Stimulated activated naive CD4-positive, alpha-beta T cell (primary cell): ENCODE results near the gene TPSG1.
A peak's percentile ranks its signal among the peaks of the same experiment; 100 is the strongest.

Source experiments
- DNase-seq, 6 experiments: peaks; one replicate each; lab custom pipeline; 2025; lab: John Stamatoyannopoulos, UW

The TPSG1 gene

DNA sequence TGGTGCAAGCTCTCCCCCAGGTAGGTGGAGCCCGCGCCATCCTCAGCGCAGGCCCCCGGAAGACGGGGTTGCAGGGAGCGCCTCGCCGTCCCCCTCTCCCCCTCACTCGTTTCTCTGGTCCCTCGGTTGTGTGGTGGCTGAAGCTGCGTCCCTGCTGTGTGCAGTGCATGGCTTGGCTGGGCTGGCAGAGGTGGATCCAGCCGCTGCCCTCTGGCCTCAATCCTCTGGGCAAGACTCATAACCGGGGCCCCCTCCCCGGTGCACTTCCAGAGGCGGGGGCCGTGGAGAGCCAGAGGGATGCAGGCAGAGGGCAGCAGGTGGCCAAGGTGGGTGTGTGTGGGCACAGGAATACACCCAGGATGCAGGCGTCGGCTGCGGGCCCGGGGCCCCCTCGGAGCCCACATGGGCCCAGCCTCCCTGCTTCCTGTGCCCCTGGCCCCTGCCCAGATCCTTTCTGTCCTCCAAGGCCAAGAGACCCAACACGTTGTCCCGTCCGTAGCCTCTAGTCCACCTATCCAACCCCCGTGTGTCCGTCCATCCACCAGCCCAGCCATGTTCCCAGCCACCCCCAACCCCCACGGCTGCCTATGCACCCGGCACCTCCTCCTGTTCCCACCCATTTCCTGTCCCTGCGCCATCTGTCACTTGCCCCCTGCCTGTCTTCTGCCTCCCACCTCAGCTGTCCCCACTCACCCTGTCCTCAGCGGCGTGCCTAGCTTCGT lies 9.3 kb downstream of the TPSG1 start:
- DNase-seq, result no peak

DNA sequence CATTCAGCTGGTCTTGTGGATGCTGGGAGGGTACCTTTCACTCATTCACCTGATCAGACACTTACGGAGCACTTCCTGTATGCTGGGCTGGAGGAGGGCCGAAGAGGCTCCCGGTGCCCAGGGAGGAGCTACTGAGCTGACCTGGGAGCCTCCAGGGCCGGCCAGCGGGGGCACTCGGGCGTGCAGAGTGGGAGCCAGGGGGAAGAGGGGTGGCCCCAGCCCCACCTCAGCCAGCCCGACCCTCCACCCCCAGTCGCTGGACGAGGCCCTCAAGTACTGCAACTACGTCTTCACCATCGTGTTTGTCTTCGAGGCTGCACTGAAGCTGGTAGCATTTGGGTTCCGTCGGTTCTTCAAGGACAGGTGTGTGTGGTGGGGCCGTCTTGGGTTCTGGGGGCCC lies 10.3 kb downstream of the TPSG1 start:
- no peak for DNase-seq

DNA sequence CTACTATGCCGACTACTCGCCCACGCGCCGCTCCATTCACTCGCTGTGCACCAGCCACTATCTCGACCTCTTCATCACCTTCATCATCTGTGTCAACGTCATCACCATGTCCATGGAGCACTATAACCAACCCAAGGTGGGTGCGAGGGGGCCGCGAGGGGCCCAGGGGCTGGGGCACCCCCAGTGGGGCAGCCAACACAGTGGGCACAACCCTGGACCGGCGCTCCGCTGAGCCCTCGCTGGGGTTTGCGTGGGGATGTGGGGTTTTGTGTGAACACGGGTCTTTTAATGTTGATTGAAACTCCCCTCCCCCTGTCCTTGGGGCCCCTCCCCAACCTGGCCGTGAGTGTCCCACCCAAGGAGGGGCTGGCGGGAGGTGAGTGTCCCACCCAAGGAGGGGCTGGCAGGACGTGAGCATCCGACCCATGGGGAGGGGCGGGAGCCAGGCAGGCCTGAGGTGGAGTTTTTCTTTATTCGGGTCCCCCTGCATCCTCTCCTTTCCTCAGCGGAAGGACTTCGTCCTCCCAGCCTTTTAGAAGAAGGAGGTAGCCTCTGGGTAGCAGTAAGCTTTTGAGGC lies 11.2 kb downstream of the TPSG1 start:
- DNase-seq, result no peak

DNA sequence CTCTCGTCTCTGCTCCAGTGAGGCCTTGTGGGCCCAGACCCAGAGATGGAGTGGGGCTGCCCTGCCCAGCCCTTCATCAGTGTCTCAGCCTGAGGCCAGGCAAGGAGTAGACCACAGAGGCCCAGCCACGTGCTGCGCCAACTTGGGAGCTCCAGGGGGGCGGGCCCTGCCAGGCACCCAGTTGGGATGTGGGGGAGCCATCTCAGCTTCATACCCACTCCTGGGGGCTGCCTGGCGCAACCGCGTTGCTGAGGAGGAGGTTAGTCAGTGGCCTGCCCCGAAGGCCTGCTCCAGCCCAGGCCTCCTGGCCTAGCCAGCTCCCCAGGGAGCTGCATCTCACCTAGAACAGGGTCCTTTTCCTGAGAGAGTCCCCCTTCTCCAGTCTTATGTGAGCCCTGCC lies 11.8 kb downstream of the TPSG1 start:
- DNase-seq, result no peak

DNA sequence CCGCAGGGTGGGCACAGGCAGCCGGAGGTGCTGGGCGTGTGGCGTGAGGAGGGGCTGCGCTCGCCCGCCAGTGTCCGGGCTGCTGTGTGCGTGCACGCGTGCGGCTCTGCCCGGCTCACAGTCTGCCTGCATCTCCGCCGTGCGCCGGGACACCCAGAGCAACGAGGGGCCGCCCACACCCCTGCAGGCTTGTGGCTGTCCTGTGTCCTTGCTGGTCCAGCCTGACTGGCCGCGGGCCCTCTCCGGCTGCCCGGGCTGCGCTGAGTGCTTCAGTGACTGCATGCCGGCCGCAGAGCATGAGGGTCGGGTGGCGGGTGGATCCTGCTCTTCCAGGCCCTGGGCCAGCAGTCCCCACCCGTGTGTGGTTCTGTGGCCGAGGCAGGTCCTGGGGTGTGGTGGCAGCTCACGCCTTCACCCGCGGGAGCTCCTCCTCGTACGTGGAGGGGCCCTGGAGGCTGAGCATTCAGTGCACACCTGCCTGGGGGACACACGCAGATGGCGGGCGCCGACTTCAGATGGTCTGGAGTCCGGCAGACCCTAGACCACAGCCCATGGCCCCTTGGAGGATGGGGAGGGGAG lies 12.4 kb downstream of the TPSG1 start:
- no peak for DNase-seq

DNA sequence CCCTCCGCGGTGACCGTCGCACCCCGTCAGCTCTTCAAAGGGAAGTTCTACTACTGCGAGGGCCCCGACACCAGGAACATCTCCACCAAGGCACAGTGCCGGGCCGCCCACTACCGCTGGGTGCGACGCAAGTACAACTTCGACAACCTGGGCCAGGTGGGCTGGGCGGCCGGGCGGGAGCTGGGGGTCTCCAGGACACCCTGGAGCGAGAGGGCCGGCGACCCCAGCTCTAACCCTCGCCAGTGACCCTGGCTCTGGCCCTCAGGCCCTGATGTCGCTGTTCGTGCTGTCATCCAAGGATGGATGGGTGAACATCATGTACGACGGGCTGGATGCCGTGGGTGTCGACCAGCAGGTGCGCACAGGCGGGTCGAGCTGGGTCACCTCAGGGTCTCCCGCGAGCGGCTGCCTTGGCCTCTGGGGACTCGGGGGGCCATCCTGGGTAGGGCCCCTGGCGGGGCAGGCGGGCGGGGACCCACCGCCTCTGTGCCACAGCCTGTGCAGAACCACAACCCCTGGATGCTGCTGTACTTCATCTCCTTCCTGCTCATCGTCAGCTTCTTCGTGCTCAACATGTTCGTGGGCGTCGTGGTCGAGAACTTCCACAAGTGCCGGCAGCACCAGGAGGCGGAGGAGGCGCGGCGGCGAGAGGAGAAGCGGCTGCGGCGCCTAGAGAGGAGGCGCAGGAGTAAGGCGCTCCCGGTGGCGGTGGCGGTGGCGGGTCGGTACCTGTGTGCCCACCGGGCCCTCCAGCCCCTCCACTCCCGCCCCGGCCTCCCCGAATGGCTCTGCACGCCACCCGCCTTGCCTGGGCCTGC lies 13.4 kb downstream of the TPSG1 start:
- no peak for DNase-seq

DNA sequence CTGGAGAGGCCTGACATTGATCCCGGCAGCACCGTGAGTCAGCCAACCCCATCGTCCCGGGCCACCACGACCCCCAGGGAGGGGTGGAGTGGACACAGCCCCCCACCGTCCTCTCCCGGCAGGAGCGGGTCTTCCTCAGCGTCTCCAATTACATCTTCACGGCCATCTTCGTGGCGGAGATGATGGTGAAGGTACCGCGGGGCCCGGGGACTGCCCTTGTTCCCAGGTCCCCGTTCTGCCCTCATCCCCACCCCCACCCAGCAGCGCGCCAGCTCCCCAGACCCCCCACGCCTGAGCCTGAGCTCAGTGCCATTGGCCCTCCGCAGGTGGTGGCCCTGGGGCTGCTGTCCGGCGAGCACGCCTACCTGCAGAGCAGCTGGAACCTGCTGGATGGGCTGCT lies 14.6 kb downstream of the TPSG1 start:
- DNase-seq, result no peak

DNA sequence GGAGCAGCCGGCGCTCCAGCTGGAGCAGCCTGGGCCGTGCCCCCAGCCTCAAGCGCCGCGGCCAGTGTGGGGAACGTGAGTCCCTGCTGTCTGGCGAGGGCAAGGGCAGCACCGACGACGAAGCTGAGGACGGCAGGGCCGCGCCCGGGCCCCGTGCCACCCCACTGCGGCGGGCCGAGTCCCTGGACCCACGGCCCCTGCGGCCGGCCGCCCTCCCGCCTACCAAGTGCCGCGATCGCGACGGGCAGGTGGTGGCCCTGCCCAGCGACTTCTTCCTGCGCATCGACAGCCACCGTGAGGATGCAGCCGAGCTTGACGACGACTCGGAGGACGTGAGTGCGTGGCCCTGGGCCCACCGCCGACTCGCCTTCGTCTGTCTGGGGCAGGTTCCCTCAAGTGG lies 16.0 kb downstream of the TPSG1 start:
- no peak for DNase-seq

DNA sequence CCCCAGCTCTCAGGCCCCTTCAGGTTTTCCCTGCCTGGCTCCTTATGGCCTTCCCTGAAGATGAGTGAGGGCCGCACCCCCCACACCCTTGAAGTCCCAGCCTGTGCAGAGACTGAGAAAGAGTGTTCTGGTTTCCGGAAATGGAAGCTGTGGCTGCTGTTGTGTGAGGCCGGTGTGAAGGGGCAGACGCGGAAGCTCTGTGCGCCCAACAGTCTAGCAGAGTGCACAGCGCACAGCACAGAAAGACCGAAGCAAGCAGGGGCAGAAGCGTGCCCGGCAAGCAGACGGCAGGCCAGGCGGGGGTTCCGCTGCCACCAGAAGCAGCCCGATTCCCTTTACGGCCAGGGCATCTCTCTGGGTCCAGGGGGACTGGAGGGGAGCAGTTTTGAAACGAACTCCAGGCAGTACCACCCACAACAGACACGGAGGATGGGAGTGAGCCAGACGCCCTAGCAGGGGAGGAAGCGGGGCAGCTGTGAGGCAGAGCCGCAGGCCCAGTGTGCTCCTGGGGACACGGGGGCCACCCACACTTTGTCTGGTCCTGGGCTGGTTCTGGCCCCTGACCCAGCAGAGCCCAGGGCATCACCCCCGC lies 16.7 kb downstream of the TPSG1 start:
- no peak for DNase-seq

DNA sequence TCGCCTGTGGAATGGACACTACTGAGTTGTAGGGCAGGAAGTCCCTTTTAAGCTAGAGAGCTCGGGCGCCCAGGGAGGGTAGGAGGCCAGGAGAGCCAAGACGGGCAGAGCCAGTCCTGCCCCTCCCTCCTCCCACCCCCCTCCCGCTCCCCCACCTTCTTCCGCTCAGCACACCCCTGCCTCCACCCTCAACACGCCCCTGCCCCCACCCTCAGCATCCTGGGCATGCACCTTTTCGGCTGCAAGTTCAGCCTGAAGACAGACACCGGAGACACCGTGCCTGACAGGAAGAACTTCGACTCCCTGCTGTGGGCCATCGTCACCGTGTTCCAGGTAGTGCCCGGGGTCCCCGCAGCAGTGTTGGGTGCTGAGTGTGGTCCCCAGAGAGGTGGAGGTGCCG lies 18.3 kb downstream of the TPSG1 start:
- DNase-seq, result peak in 3 of 6 experiments; percentile 8 to 18 (median 14)

DNA sequence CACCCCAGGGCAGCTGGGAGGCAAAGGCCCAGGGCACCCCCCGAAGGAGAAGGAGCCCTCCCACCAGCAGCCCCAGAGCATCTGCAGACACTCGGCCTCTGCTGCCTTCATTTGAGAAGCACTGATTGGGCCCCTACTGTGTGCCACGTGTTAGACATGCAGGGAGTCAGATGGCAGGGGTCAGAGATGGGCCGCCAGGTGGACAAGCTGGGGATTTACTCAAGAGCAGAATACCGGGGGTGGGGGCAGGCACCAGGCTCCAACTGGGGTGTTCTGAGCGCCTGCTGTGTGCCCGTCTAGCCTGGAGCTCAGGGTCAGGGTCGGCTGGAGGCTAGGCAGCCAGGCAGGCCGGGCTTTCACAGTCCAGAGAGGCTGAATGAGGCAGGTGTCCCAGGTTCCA lies 18.7 kb downstream of the TPSG1 start:
- DNase-seq, result no peak

DNA sequence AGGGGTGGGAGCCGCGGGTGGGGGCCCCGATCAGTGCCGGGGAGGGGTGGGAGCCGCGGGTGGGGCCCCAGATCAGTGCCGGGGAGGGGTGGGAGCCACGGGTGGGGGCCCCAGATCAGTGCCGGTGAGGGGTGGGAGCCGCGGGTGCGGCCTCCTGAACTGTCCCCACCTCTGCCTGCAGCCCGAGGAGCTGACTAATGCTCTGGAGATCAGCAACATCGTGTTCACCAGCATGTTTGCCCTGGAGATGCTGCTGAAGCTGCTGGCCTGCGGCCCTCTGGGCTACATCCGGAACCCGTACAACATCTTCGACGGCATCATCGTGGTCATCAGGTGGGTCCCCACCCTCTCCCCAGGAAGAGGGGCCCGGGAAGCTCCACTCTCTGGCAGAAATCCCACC lies 20.1 kb downstream of the TPSG1 start:
- DNase-seq, result no peak

DNA sequence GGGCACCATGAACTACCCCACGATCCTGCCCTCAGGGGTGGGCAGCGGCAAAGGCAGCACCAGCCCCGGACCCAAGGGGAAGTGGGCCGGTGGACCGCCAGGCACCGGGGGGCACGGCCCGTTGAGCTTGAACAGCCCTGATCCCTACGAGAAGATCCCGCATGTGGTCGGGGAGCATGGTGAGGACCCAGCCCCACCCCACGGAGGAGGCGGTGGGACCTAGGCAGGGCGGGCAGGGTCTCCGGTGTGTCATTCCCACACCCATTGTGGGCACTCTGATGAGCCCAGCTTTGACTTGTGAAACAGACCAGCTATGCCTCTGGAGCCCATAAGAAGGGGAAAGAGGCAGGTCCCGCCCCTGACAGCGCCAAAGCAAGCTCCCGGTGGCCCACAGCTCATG lies 22.8 kb downstream of the TPSG1 start:
- no peak for DNase-seq

DNA sequence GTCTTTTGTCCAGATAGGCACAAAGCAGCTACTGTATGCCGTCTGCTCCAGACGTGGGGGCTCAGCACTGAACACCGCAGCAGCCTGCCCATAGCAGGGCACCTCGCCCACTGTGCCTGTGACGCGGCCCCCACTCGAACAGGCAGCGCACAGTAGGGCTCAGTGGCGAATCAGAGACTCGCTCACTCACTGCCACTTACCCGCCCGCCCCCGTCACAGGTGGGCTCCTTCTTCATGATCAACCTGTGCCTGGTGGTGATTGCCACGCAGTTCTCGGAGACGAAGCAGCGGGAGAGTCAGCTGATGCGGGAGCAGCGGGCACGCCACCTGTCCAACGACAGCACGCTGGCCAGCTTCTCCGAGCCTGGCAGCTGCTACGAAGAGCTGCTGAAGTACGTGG lies 23.6 kb downstream of the TPSG1 start:
- DNase-seq, result no peak

DNA sequence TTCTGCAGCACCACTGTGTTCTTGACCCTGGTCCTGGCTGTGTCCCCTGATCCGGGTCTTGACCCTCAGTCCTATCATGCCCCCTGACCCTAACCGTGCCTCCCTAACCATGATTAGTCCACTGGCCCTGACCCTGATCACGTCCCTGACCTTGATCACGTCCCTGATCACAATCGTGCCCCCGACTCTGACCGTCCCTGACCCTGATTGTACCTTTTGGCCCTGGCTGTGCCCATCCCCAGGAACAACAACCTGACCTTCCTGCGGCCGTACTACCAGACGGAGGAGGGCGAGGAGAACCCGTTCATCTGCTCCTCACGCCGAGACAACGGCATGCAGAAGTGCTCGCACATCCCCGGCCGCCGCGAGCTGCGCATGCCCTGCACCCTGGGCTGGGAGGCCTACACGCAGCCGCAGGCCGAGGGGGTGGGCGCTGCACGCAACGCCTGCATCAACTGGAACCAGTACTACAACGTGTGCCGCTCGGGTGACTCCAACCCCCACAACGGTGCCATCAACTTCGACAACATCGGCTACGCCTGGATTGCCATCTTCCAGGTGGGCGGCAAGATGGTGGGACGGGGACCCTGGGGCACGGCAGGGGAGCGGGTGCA lies 24.9 kb downstream of the TPSG1 start:
- DNase-seq, result no peak

DNA sequence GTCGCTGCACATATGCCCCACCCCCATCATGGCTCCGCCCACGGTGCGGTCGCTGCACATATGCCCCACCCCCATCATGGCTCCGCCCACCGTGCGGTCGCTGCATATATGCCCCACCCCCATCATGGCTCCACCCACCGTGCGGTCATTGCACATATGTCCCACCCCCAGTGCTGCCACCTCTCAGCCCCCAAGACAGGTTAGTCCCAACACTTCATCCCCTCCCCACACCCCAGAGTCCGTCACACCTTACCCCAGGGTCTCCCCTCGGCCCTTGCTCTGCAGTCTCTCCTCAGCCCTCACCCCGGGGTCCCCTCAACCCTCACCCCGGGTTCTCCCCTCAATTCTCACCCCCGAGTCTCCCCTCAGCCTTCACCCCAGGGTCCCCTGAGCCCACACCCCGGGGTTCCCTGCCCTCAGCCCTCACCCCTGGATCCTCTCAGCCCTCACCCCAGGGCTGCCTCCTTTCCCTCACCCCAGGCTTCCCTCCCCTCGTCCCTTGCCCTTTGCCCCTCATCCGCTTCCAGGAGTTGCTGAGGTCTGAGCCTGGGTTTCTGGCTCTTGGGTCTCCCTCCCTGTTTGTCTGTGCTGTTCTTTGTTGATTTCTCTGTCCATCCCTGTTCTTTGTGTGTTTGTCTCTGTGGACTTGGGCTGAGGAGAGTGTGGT lies 25.6 kb downstream of the TPSG1 start:
- DNase-seq, result no peak

DNA sequence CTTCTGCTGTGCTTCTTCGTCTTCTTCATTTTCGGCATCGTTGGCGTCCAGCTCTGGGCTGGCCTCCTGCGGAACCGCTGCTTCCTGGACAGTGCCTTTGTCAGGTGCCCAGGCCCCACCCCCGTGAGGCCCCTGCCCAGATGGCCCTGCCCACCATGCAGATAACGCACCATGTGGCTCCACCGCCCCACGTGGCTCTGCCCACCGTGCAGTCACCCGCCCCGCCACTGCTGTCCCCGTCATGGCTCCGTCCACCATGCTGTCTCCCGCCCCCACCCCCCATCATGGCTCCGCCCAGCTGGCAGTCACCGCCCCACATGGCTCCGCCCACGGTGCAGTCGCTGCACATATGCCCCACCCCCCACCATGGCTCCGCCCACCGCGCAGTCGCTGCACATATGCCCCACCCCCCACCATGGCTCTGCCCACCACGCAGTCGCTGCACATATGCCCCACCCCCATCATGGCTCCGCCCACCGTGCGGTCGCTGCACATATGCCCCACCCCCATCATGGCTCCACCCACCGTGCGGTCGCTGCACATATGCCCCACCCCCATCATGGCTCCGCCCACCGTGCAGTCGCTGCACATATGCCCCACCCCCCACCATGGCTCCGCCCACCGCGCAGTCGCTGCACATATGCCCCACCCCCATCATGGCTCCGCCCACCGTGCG lies 26.3 kb downstream of the TPSG1 start:
- peak in 2 of 6 experiments; percentile 31 to 48 for DNase-seq

DNA sequence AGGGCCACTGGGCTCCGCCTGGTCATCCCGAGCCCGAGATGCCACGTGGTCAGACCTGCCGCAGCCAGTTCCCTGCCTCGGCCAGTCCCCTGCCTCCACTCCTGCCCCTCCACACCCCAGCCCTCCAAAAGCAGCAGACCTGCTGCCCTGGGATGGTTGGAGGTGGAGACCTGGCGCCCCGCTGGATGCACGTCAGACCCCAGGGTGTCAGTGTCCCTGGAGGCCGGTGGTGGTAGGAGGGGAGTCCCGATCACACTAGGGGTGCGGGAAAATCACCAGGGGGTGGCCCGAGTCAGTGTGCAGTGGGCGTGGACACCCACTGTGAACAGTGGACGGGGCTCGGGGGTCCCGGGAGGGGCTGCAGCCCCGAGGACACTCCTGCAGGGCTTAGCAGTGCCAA lies 26.9 kb downstream of the TPSG1 start:
- DNase-seq, result no peak

DNA sequence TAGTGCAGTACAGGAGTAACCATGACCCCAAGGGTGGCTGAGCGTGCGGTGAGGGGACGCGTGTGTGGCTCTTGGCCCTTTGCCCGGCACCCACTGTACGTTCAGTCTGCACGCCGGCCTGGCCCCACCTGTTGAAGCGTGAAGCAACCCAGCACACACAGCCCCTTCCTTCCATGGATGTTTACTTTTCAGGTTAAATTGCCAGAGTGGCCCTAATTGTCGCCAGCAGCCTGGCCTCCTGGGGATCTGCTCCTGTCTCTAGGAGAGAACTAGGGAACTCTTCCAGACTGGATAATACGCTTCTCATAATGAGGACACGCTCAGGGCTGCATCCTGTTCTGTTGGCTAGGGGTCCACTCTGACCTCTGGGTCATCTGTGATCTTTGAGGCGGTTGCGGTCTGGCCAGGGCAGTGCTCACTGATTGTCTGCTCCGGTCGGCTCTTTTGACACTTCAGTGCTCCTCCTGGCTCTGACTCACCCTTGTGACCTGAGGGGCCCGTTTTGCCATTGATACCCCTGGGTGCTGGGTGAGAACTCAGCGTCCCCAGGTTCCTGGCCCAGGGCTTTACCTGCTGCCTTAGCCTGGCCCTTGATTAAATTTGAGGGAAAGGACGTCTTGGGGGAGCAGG lies 27.7 kb downstream of the TPSG1 start:
- DNase-seq, result no peak

DNA sequence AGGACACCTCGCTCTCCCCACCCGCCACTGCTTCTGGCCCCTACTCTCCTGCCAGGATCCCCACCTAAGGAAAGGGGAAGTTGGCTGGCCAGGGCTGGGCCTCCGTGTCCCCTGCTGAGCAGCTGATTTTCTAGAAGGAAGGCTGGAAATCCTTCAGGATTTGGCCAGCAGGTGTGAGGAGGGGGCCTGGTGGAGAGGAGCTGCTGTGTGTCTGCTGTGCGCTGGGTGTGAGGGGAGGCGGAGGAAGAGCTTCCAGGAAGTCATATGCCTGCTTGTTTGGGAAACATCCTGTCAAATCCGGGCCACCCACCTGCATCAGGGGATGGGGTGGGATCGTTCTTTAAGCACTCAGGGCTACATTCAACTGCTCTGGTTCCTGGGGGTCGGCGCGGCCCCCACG lies 28.6 kb downstream of the TPSG1 start:
- no peak for DNase-seq

DNA sequence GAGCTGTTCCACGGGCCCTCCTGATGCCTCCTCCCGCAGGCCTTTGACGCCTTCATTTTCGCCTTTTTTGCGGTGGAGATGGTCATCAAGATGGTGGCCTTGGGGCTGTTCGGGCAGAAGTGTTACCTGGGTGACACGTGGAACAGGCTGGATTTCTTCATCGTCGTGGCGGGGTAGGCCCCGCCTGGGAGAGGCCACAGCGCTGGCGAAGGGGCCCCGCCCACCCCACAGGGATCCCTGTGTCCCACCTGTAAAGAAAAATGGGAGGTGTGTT lies 29.7 kb downstream of the TPSG1 start:
- no peak for DNase-seq
